Right lung (tissue), 10 donors: Measurements from ENCODE around the gene OR6C6. TPM values are rescaled to one million over a fixed set of nuclear protein-coding genes. Genes with fewer than 3 reads are reported as not detected.
A peak's percentile ranks its signal among the peaks of the same experiment; 100 is the strongest.
"Not testable (repeated sequence)": the region's sequence is repeated elsewhere in the genome, so short reads cannot be mapped to it uniquely, and the experiment has no call there.

Experiments used
- DNase-seq, 2 donors: peaks; one replicate each; pipeline ENCODE4 v3.0.0-alpha.2; 2013
- long read RNA-seq, 8 donors: transcript quantifications; one replicate each; lab custom pipeline, GENCODE V29; 2026
- polyA plus RNA-seq, 5 donors: library from polyadenylated mRNA; unstranded; fragments of 120-200 nt; gene quantifications; one replicate each; pipeline versions ENCODE4 v1.2.1 to v1.2.3, GENCODE V29; 2013; ENCODE audit warnings: inconsistent platforms in 1 of 5, low replicate concordance in 1 of 5; ENCODE audit not compliant: insufficient read length in 5 of 5, insufficient read depth in 1 of 5

OR6C6 gene
- under 1 TPM in 1 of 5 donors, not detected in 4; 0.12 TPM for polyA plus RNA-seq
- long read RNA-seq, donor 1: 0 reads
- long read RNA-seq, donor 2: 0 reads
- long read RNA-seq, donor 3: 0 reads
- long read RNA-seq, donor 4: 0 reads
- long read RNA-seq, donor 5: 0 reads
- long read RNA-seq, donor 6: 0 reads
- long read RNA-seq, donor 7: 0 reads
- long read RNA-seq, donor 8: 0 reads

DNA sequence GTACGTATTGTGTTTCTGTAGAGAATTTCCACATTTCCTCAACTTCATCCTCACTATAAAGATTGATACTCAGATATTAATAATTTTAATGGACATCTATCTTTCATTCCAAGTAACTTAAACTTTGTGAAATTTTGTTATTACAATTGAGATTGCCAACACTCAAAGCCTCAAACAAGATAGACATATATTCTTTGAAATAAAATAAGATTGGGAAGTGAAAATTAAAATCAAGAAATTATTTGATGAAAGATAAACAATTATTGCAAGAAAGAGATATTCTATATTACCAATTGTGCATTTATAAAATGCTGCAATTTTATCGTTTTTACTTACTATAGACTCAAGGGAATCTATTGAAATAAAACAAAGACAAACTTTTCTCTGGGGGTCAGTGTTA, at the start of gene OR6C6:
OR6C6 (minus strand) TSS at position 101 of the 400 bp plus-strand sequence. CDS start 1,337 bp downstream, outside the sequence.
- DNase-seq: no peak

- DNase-seq: no peak
These were observed 39.6 kb upstream of the OR6C6 start for GRCh38 chr12:55336002-55336401.

DNA sequence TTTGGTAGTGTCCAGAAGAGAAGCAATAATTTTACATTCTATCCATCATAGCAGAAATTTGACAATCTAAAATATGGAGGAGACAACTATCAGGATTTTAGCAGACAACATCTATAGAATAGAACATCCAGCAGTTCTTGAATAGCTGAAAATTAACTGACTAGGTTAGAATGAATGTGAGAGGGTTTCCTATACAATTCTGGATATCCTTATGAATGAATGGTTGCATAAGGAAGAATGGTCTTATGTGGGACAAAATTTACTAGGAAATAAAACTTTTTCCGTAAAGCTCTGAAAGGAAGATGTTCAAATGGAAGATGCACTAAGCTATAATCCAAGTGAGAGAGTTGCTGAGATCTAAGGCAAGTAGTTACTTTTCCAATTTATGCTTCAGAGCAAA, 34.1 kb upstream of the OR6C6 start, which contains the start of gene OR6C3:
OR6C3 (plus strand) TSS at position 301 of the 400 bp plus-strand sequence. CDS start 955 bp downstream, outside the sequence.
- DNase-seq: no peak

- not testable (repeated sequence) for DNase-seq
These were observed 29.4 kb upstream of the OR6C6 start for GRCh38 chr12:55325801-55326200.

GRCh38 chr12:55320201-55320600, 23.8 kb upstream of the OR6C6 start:
- peak; percentile 6 to 8 for DNase-seq

- DNase-seq: no peak
These were observed 17.7 kb upstream of the OR6C6 start, which contains the start of gene OR6C1 for GRCh38 chr12:55314043-55314442. Gene OR6C1 (plus strand): TSS chr12:55314343. CDS start chr12:55320600, 6,257 bp downstream.

- no peak for DNase-seq
These were observed 6.4 kb downstream of the OR6C6 start for GRCh38 chr12:55289999-55290398.

- DNase-seq: no peak
These were observed 15.4 kb downstream of the OR6C6 start for GRCh38 chr12:55280991-55281390.

DNA sequence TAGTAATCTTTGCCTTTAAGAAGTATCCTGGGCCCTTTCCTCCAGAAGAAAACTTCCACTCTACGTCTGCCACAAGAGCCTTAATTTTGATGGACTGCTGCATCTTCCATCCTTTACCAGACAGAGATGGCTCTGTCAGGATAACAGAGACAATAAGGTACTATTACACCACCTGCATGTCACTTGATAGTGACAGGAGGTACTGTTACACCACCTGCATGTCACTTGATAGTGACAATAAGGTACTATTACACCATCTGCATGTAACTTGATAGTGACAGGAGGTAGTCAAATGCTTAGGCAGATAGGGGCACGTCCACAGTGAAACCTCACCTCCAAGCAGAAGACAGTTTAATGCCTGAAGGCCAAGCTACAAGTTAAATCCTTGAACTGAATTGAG, 38.1 kb downstream of the OR6C6 start:
- DNase-seq: no peak

GRCh38 chr12:55256831-55257230, 39.5 kb downstream of the OR6C6 start:
- no peak for DNase-seq

GRCh38 chr12:55253281-55253680, 43.1 kb downstream of the OR6C6 start:
- DNase-seq: peak; percentile 35 to 42

DNA sequence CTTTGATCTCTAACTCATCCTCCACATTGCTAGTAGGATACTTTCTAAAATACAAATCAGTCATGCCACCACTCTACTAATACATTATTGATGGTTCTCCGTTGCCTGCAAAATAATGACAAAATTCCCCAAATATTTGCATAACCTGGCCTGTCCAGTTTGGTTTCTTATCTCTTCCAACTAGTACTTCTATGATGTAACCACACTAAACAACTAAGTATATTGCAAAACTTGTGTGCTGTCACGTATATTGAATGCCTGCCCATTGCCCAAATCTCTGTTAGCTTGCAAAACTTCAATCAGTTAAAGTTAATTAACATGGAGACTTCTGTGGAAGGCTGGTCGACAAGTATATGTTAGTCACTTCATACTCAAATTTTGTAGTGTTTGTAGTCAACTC, 45.4 kb downstream of the OR6C6 start:
- peak in 1 of 2 donors; percentile 1 for DNase-seq

- no peak for DNase-seq
These were observed 50.2 kb downstream of the OR6C6 start for GRCh38 chr12:55246159-55246558.

GRCh38 chr12:55244309-55244708, 52.1 kb downstream of the OR6C6 start, which contains the start of gene OR6C74:
Gene OR6C74 (plus strand): TSS chr12:55244609. CDS start chr12:55247288, 2,679 bp downstream.
- no peak for DNase-seq

Other genes with a start within 250 kb of the OR6C6 start
- gene OR9K2, start 170.2 kb downstream of the OR6C6 start, polyA plus RNA-seq: not detected
- not detected for gene OR10A7, start 75.5 kb downstream of the OR6C6 start, polyA plus RNA-seq
- not detected for gene OR6C74, start 52.0 kb downstream of the OR6C6 start, polyA plus RNA-seq
- gene OR6C1, start 17.8 kb upstream of the OR6C6 start, polyA plus RNA-seq: not detected
- not detected for gene OR6C3, start 34.2 kb upstream of the OR6C6 start, polyA plus RNA-seq
- gene OR6C75, start 66.4 kb upstream of the OR6C6 start, polyA plus RNA-seq: under 1 TPM; 0.05 to 0.08 (median 0.06) TPM
- gene OR6C65, start 104.0 kb upstream of the OR6C6 start, polyA plus RNA-seq: not detected
- gene OR6C76, start 129.7 kb upstream of the OR6C6 start, polyA plus RNA-seq: not detected
- gene OR6C2, start 147.5 kb upstream of the OR6C6 start, polyA plus RNA-seq: not detected
- gene OR6C70, start 173.6 kb upstream of the OR6C6 start, polyA plus RNA-seq: not detected
- gene OR6C68, start 195.8 kb upstream of the OR6C6 start, polyA plus RNA-seq: not detected